GM23338 (cell line): Measurements from ENCODE around the gene ERN1. TPM values are rescaled to one million over a fixed set of nuclear protein-coding genes. Genes with fewer than 3 reads are reported as not detected.

Source experiments
- ATAC-seq: fragments of 200-7000 bp; cut with Tn5 transposase; 3 replicates; pipeline ENCODE4 v1.9.1; 2020
- DNase-seq: peaks from one replicate; pipeline ENCODE4 v3.0.0-alpha.2; 2015; ENCODE audit warnings: low spot score
- H2AFZ ChIP-seq: fragments of 200-600 bp; sonication (generic); 2 replicates; pipeline ENCODE4 v1.8.0; 2016; ENCODE audit warnings: antibody characterized with exemption, mild to moderate bottlenecking, moderate library complexity
- H3F3A ChIP-seq: fragments of 200-600 bp; sonication (generic); replicated peaks from 2 replicates; pipeline ENCODE4 v1.8.0; 2017; ENCODE audit warnings: antibody characterized with exemption, mixed run types, low read depth
- H3K27ac ChIP-seq: fragments of 200-600 bp; sonication (generic); 2 replicates; pipeline ENCODE4 v1.6.1; 2016; ENCODE audit warnings: low read depth
- H3K27me3 ChIP-seq: fragments of 200-600 bp; sonication (generic); 2 replicates; pipeline ENCODE4 v1.8.0; 2016; ENCODE audit warnings: mild to moderate bottlenecking, mixed run types, moderate library complexity; ENCODE audit not compliant: insufficient read depth
- H3K36me3 ChIP-seq: fragments of 200-600 bp; sonication (generic); 2 replicates; pipeline ENCODE4 v1.8.0; 2016; ENCODE audit warnings: mild to moderate bottlenecking; ENCODE audit not compliant: insufficient read depth
- H3K4me1 ChIP-seq: fragments of 200-600 bp; sonication (generic); 2 replicates; pipeline ENCODE4 v1.8.0; 2016; ENCODE audit warnings: mild to moderate bottlenecking, moderate library complexity; ENCODE audit not compliant: insufficient read depth
- H3K4me2 ChIP-seq: fragments of 200-600 bp; sonication (generic); 2 replicates; pipeline ENCODE4 v1.7.1; 2017; ENCODE audit warnings: mixed run types
- H3K4me3 ChIP-seq: fragments of 200-600 bp; sonication (generic); 2 replicates; pipeline ENCODE4 v1.6.1; 2016; ENCODE audit warnings: mixed run types
- H3K79me2 ChIP-seq: fragments of 200-600 bp; sonication (generic); replicated peaks from 2 replicates; pipeline ENCODE4 v1.8.0; 2017; ENCODE audit warnings: mild to moderate bottlenecking; ENCODE audit not compliant: insufficient read depth
- H3K9me2 ChIP-seq: fragments of 200-600 bp; sonication (generic); 2 replicates; pipeline ENCODE4 v1.8.0; 2017; ENCODE audit not compliant: insufficient read depth
- H4K20me1 ChIP-seq: fragments of 200-600 bp; sonication (generic); replicated peaks from 2 replicates; pipeline ENCODE4 v1.8.0; 2017; ENCODE audit warnings: mild to moderate bottlenecking; ENCODE audit not compliant: insufficient read depth
- H3K27ac Mint-ChIP-seq: 2 replicates; pipeline ENCODE4 v1.8.0; 2020; ENCODE audit warnings: inconsistent platforms, mild to moderate bottlenecking, moderate library complexity, mixed read lengths
- H3K27me3 Mint-ChIP-seq: 3 replicates; pipeline ENCODE4 v1.8.0; 2022; ENCODE audit warnings: low read depth, mild to moderate bottlenecking, moderate library complexity, mixed read lengths, inconsistent platforms; ENCODE audit not compliant: insufficient read depth, poor library complexity
- H3K36me3 Mint-ChIP-seq: 3 replicates; pipeline ENCODE4 v1.8.0; 2021; ENCODE audit warnings: low read depth, mild to moderate bottlenecking, inconsistent platforms, moderate library complexity, mixed read lengths
- H3K4me1 Mint-ChIP-seq: 3 replicates; pipeline ENCODE4 v1.8.0; 2020; ENCODE audit warnings: mild to moderate bottlenecking, inconsistent platforms, mixed read lengths
- H3K4me3 Mint-ChIP-seq: 3 replicates; pipeline ENCODE4 v1.8.0; 2021; ENCODE audit warnings: moderate library complexity, mild to moderate bottlenecking, inconsistent platforms, mixed read lengths
- H3K9me3 Mint-ChIP-seq: 3 replicates; pipeline ENCODE4 v1.8.0; 2020; ENCODE audit warnings: moderate library complexity, mild to moderate bottlenecking, inconsistent platforms, mixed read lengths
- EZH2 ChIP-seq: fragments of 200-600 bp; sonication (generic); IDR thresholded peaks from one replicate; pipeline ENCODE4 v1.8.0; 2017; ENCODE audit warnings: antibody characterized with exemption, mild to moderate bottlenecking, low read depth; ENCODE audit not compliant: unreplicated experiment
- JUNB ChIP-seq: IDR thresholded peaks from one replicate; pipeline ENCODE4 v1.6.1; 2016; ENCODE audit warnings: antibody characterized with exemption; ENCODE audit not compliant: unreplicated experiment
- REST ChIP-seq: IDR thresholded peaks from one replicate; pipeline ENCODE4 v1.6.1; 2018; ENCODE audit warnings: antibody characterized with exemption; ENCODE audit not compliant: unreplicated experiment
- ZNF114 ChIP-seq: fragments of 250-450 bp; sonication (Bioruptor Pico); IDR thresholded peaks from 2 replicates; pipeline ENCODE4 v1.5.0; 2020; ENCODE audit warnings: mild to moderate bottlenecking, moderate library complexity
- ZNF462 ChIP-seq: fragments of 250-450 bp; sonication (Bioruptor Pico); IDR thresholded peaks from 2 replicates; pipeline ENCODE4 v1.5.0; 2020; ENCODE audit warnings: mild to moderate bottlenecking, moderate library complexity
- polyA plus RNA-seq: library from polyadenylated mRNA; unstranded; fragments of >200 nt; fragmentation: Nextera tagmentation; extraction: Ambion mirVana; gene quantifications from 2 replicates; pipeline ENCODE4 v1.2.1, GENCODE V29; 2016
- total RNA-seq: library from RNA; depleted of rRNA; stranded (reverse); fragments of >200 nt; shearing (Covaris generic); gene quantifications from 2 replicates; pipeline ENCODE4 v1.2.3, GENCODE V29; 2014

The ERN1 gene
- total and polyA plus RNA-seq, 2 experiments from 2014 or later: 5.9 to 7.5 TPM

- TF ChIP-seq REST (no peak), JUNB (no peak)
Observed at GRCh38 chr17:64124609-64125008, 5.3 kb downstream of the ERN1 start (continued).

- no peaks in the 10 kb centered on the region for H3F3A ChIP-seq
- peaks cover 8% of the 10 kb centered on the region; the same call in 1 of the 2 replicates for H4K20me1 ChIP-seq
- H3K4me2 ChIP-seq: no peak overlapping the region
- DNase-seq: no peak
- H3K79me2 ChIP-seq: peaks cover 8% of the 10 kb centered on the region; the same call in 1 of the 2 replicates
- H3K9me2 ChIP-seq: peaks cover 5% of the 10 kb centered on the region; the same call in 1 of the 2 replicates
- Mint-ChIP-seq H3K4me3 (no peak overlapping the region), H3K27me3 (no peaks in the 10 kb centered on the region), H3K27ac (no peak overlapping the region), H3K9me3 (no peaks in the 10 kb centered on the region), H3K36me3 (no peaks in the 10 kb centered on the region), H3K4me1 (no peaks in the 10 kb centered on the region)
- no peak overlapping the region for H3K4me3 ChIP-seq
- ATAC-seq: no peak
- no peak overlapping the region for H2AFZ ChIP-seq
- H3K4me1 ChIP-seq: no peaks in the 10 kb centered on the region
- no peak overlapping the region for H3K27ac ChIP-seq
- H3K36me3 ChIP-seq: no peaks in the 10 kb centered on the region
- peaks cover 3% of the 10 kb centered on the region for H3K27me3 ChIP-seq
- no peak for TF ChIP-seq ZNF114
- no peak for TF ChIP-seq EZH2
- TF ChIP-seq ZNF462 (CRISPR knock-in tag): no peak
Observed at GRCh38 chr17:64123114-64123513, 6.8 kb downstream of the ERN1 start.
